Heart left ventricle (tissue), 16 donors: ENCODE results near the gene FGD3. TPM values are rescaled to one million over a fixed set of nuclear protein-coding genes. Genes with fewer than 3 reads are reported as not detected.

ENCODE experiments used
- ATAC-seq, 4 donors: fragments of 200-7000 bp; cut with Tn5 transposase; one replicate each; pipeline ENCODE4 v1.9.1; 2020 to 2022; ENCODE audit warnings: moderate library complexity in 4 of 4, mild to moderate bottlenecking in 3 of 4, moderate number of reproducible peaks in 1 of 4
- DNase-seq, 5 donors: peaks; one replicate each; pipeline ENCODE4 v3.0.0-alpha.2; 2020
- H3K27ac ChIP-seq, 12 donors: fragments of 200-600 bp; sonication (generic) in 4 of 12; one replicate each; pipeline versions ENCODE4 v1.5.0 to v1.8.0; 2016 to 2022; ENCODE audit warnings: mild to moderate bottlenecking in 2 of 12
- H3K27me3 ChIP-seq, 9 donors: fragments of 200-600 bp; sonication (generic) in 2 of 9; one replicate each; pipeline versions ENCODE4 v1.5.1 to v1.8.0; 2016 to 2022; ENCODE audit warnings: mild to moderate bottlenecking in 3 of 9
- H3K36me3 ChIP-seq, 9 donors: fragments of 200-600 bp; sonication (generic) in 2 of 9; one replicate each; pipeline versions ENCODE4 v1.5.0 to v1.8.0; 2018 to 2022; ENCODE audit warnings: mild to moderate bottlenecking in 2 of 9
- H3K4me1 ChIP-seq, 12 donors: fragments of 200-600 bp; sonication (generic) in 4 of 12; one replicate each; pipeline versions ENCODE4 v1.5.0 to v1.8.0; 2016 to 2022; ENCODE audit warnings: mild to moderate bottlenecking in 3 of 12
- H3K4me3 ChIP-seq, 12 donors: fragments of 200-600 bp; sonication (generic) in 4 of 12; one replicate each; pipeline versions ENCODE4 v1.5.0 to v1.8.0; 2017 to 2022; ENCODE audit warnings: mild to moderate bottlenecking in 9 of 12, moderate library complexity in 4 of 12
- H3K9me3 ChIP-seq, 12 donors: fragments of 200-600 bp; sonication (generic) in 4 of 12; one replicate each; pipeline versions ENCODE4 v1.5.0 to v1.8.0; 2016 to 2022; ENCODE audit warnings: mild to moderate bottlenecking in 1 of 12
- POLR2A ChIP-seq, 2 donors: fragments of 450-650 bp; IDR thresholded peaks; one replicate each; pipeline ENCODE4 v1.6.1; 2017; ENCODE audit warnings: antibody characterized with exemption in 2 of 2, mild to moderate bottlenecking in 2 of 2, moderate library complexity in 2 of 2
- WGBS, 4 donors: extraction: QIAGEN DNeasy Blood & Tissue Kit in 2 of 4; methylation state at CpG; one replicate each; pipeline versions ENCODE4 v1.1.5 to v1.1.7; 2013 to 2018; 5-methylcytosine and 5-hydroxymethylcytosine counted together
- intact Hi-C, 10 donors: fragments of 100-400 bp; cut with DNase I; formaldehyde crosslinking; loops; one replicate each; pipeline versions ENCODE4 v1.11.1 to v1.14.2; 2022
- polyA plus RNA-seq, 2 donors: library from polyadenylated mRNA; stranded (reverse); fragments of 200-250 nt; gene quantifications; one replicate each; pipeline ENCODE4 v1.2.3, GENCODE V29; 2013
- total RNA-seq, 9 donors: library from RNA; depleted of rRNA in 2 of 9; stranded (reverse); fragments of >200 nt in 2 of 9; fragmentation: NEBNext Ultra II Directional in 3 of 9; extraction: Animal tissue kit (Norgen Biotek cat#: 25700) in 3 of 9; gene quantifications; one replicate each; pipeline versions ENCODE4 v1.1.0 to v1.2.4, GENCODE V29; 2016 to 2023
- TF ChIP-seq, protein P1 (sequence below), 12 donors: fragments of 200-600 bp; sonication (generic) in 4 of 12; IDR thresholded peaks; one replicate each; pipeline versions ENCODE4 v1.5.0 to v1.8.0; 2018 to 2022; ENCODE audit warnings: antibody characterized with exemption in 12 of 12, mild to moderate bottlenecking in 5 of 12
- donor health status: ischemic (EF 13 %, LVEDD 7.1; RV severe dilation, severe dysfunction).
- donor health status: healthy with polysubstance abuse.
- donor health status: DM: no; HTN: yes; CAD: no.
- donor health status: DM: no; HTN: no; CAD: no.
- donor health status: ischemic (EF 25% LVEDD 6.9; RV normal size, moderate dysfunction).
- donor health status: ischemic (EF 25% LVEDD 5.7; RV mildly dilated, moderate dysfunction).
- donor health status: healthy.
- donor health status: DM: yes; HTN: yes; CAD: no.
- donor health status: ischemic (EF 35%, LVEDD 5.7; RV mildly dilated, moderate dysfunction).
- donor health status: nonischemic (EF 11% LVEDD 7.7; RV severe dilation, severe dysfunction).
- donor health status: DM: yes; HTN: yes; CAD: no.
- donor health status: PGD.
- donor health status: ischemic (EF 29% LVEDD 5.4; RV normal size, mild dysfunction).
- donor health status: nonischemic (EF 23%, LVEDD 6.1; RV moderate dilation, normal function).

The FGD3 gene
- total and polyA plus RNA-seq, 11 donors, result 1.2 to 11.2 (median 1.8) TPM

GRCh38 chr9:93076792-93077128, 129.4 kb downstream of the FGD3 start:
- intact Hi-C loops, result no loop called here
- Histone ChIP-seq H3K36me3 (no peaks in the 10 kb centered on the region), H3K9me3 (no peaks in the 10 kb centered on the region), H3K27ac (no peak overlapping the region), H3K4me1 (peaks cover 0 to 12% (median 2%) of the 10 kb centered on the region in 12 donors), H3K4me3 (no peak overlapping the region), H3K27me3 (no peaks in the 10 kb centered on the region)
- no peak for TF ChIP-seq POLR2A (IDR thresholded peaks at IDR 0.05)
- TF ChIP-seq, protein P1, sequence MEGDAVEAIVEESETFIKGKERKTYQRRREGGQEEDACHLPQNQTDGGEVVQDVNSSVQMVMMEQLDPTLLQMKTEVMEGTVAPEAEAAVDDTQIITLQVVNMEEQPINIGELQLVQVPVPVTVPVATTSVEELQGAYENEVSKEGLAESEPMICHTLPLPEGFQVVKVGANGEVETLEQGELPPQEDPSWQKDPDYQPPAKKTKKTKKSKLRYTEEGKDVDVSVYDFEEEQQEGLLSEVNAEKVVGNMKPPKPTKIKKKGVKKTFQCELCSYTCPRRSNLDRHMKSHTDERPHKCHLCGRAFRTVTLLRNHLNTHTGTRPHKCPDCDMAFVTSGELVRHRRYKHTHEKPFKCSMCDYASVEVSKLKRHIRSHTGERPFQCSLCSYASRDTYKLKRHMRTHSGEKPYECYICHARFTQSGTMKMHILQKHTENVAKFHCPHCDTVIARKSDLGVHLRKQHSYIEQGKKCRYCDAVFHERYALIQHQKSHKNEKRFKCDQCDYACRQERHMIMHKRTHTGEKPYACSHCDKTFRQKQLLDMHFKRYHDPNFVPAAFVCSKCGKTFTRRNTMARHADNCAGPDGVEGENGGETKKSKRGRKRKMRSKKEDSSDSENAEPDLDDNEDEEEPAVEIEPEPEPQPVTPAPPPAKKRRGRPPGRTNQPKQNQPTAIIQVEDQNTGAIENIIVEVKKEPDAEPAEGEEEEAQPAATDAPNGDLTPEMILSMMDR (IDR thresholded peaks at IDR 0.05), result no peak
- DNase-seq (peak in 2 of 5 donors; percentile 3 to 40), ATAC-seq (no peak)
- WGBS, 4 donors, result 94 to 100% (median 99%) methylated on average over 2 of the region's 2 CpGs

DNA sequence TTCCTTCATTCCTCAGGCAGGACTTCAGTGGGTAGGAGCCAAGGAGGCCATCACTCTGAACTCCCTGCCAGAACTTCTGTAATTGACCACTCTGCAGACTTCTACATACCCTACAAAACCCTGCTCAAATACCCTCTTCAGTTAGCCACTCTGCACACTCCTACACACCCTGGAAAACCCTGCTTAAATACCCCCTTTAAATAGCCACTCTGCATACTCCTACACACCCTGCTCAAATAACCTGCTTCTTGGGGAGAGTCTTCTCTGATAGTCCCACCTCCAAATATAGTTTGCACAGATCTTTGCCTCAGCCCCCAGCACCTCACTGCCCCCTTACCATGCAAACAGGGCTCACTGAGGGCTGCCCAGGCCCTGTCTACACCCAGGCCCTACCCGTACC, 130.0 kb downstream of the FGD3 start:
- H3K36me3 ChIP-seq, result no peaks in the 10 kb centered on the region
- DNase-seq (no peak), ATAC-seq (no peak)
- H3K27me3 ChIP-seq, result no peaks in the 10 kb centered on the region
- TF ChIP-seq POLR2A (IDR thresholded peaks at IDR 0.05), result no peak
- TF ChIP-seq, protein P1 (IDR thresholded peaks at IDR 0.05), result no peak
- H3K27ac ChIP-seq, result no peak overlapping the region
- intact Hi-C loops, result no loop called here
- WGBS, 4 donors, result 95 to 100% (median 99%) methylated on average over 1 of the region's 1 CpG
- peaks cover 0 to 6% (median under 1%) of the 10 kb centered on the region in 12 donors for H3K4me1 ChIP-seq
- H3K9me3 ChIP-seq, result no peaks in the 10 kb centered on the region
- H3K4me3 ChIP-seq, result no peak overlapping the region

DNA sequence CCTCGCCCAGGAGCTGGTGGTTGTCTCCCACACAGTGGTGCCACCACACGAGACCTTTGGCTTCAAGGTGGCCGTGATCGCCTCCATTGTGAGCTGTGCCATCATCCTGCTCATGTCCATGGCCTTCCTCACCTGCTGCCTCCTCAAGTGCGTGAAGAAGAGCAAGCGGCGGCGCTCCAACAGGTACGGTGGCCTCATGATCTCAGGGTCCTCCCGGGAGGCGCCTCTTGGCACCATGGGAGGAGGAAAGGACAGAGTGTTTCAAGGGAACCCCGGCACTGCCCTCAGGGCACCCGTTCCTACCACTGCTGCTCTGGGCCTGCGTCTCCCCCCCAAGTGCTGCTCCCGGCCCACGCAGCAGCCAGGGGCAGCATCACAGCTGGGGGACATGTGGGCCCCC, 130.5 kb downstream of the FGD3 start:
- DNase-seq (peak in 1 of 5 donors; percentile 8), ATAC-seq (no peak)
- peaks cover 0 to 4% (median 0%) of the 10 kb centered on the region in 12 donors for H3K4me1 ChIP-seq
- H3K27me3 ChIP-seq, result no peaks in the 10 kb centered on the region
- H3K9me3 ChIP-seq, result no peaks in the 10 kb centered on the region
- H3K36me3 ChIP-seq, result no peaks in the 10 kb centered on the region
- 96 to 98% (median 98%) methylated on average over 16 of the region's 16 CpGs for WGBS, 4 donors
- H3K27ac ChIP-seq, result no peak overlapping the region
- no peak for TF ChIP-seq POLR2A (IDR thresholded peaks at IDR 0.05)
- TF ChIP-seq, protein P1 (IDR thresholded peaks at IDR 0.05), result no peak
- no peak overlapping the region for H3K4me3 ChIP-seq
- intact Hi-C loops, result no loop called here

DNA sequence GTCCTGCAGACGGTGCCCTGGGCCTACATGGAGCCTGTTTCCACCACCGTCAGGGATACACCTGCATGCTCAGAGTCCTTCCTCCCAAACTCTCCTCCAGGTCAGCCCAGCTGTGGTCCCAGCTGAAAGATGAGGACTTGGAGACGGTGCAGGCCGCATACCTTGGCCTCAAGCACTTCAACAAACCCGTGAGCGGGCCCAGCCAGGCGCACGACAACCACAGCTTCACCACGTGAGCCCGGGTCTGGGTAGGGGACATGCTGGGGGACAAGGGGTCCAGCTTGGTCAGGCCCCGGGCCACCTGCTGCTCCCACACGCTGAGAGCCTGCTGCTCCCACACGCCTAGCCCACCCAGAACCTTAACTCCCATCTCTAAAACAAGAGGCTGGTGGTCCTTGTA, 132.0 kb downstream of the FGD3 start:
- TF ChIP-seq POLR2A (IDR thresholded peaks at IDR 0.05), result no peak
- TF ChIP-seq, protein P1 (IDR thresholded peaks at IDR 0.05), result no peak
- DNase-seq (peak in 1 of 5 donors; percentile 9), ATAC-seq (no peak)
- 91 to 100% (median 95%) methylated on average over 7 to 13 of the region's 13 CpGs for WGBS, 4 donors
- no peaks in the 10 kb centered on the region for H3K27me3 ChIP-seq
- no peak overlapping the region for H3K27ac ChIP-seq
- intact Hi-C loops, result no loop called here
- peaks cover 0 to 14% (median 0%) of the 10 kb centered on the region in 12 donors for H3K4me1 ChIP-seq
- H3K4me3 ChIP-seq, result no peak overlapping the region
- H3K36me3 ChIP-seq, result no peaks in the 10 kb centered on the region
- no peaks in the 10 kb centered on the region for H3K9me3 ChIP-seq
